Motor neuron (in vitro differentiated cells): ENCODE results near the gene RGS9BP. TPM values are rescaled to one million over a fixed set of nuclear protein-coding genes. Genes with fewer than 3 reads are reported as not detected.

Experiments
- ATAC-seq, 8 experiments: fragments of 200-7000 bp; cut with Tn5 transposase; replicated peaks in 6 of 8; 2 replicates each; pipeline ENCODE4 v1.8.0; 2021; ENCODE audit warnings: mild to moderate bottlenecking in 8 of 8, moderate library complexity in 8 of 8
- H3K27ac ChIP-seq, 2 donors: fragments of 250-450 bp; sonication (Bioruptor Pico); 2 replicates each; pipeline ENCODE4 v1.9.0; 2021; ENCODE audit warnings: antibody characterized with exemption in 2 of 2, mild to moderate bottlenecking in 2 of 2, moderate library complexity in 1 of 2
- H3K4me1 ChIP-seq, 2 donors: fragments of 250-450 bp; sonication (Bioruptor Pico); replicated peaks in 1 of 2; 2 replicates each; pipeline ENCODE4 v1.6.1; 2021; ENCODE audit warnings: antibody characterized with exemption in 2 of 2, mild to moderate bottlenecking in 2 of 2, moderate library complexity in 1 of 2
- H3K4me3 ChIP-seq, 5 donors: fragments of 250-450 bp; sonication (Bioruptor Pico); 2 replicates each; pipeline ENCODE4 v1.9.0; 2021; ENCODE audit warnings: antibody characterized with exemption in 5 of 5, mild to moderate bottlenecking in 5 of 5, moderate library complexity in 4 of 5
- WGBS, 10 experiments: fragments of 450-650 bp; shearing (Covaris generic); methylation state at CpG; one replicate each; pipeline ENCODE4 v1.0.0; 2022; 5-methylcytosine and 5-hydroxymethylcytosine counted together
- in situ Hi-C, 9 experiments: fragments of 400-800 bp; cut with MboI; loops; one replicate each; pipeline ENCODE4 v1.15.0; 2021; ENCODE audit warnings: low sequenced_read_pairs in 9 of 9, low pct_unique_long_range_greater_than_20kb in 2 of 9; ENCODE audit not compliant: unreplicated experiment in 9 of 9
- total RNA-seq, 8 experiments: library from RNA; unstranded; fragments of 300-600 nt; gene quantifications; 2 replicates each; pipeline versions ENCODE4 v1.2.3 to v1.2.4, GENCODE V29; 2022

RGS9BP gene
- total RNA-seq, 8 experiments from 2014 or later: 0.21 to 2.3 (median 0.61) TPM

- in situ Hi-C loops: no loop called here
- Histone ChIP-seq H3K4me1 (peaks cover 5 to 13% of the 10 kb centered on the region in 2 donors), H3K4me3 (peak overlapping the region; percentile 71 to 95 (median 86)), H3K27ac (peak overlapping the region; percentile 40 to 54)
- peak in 1 of 8 experiments; percentile 9 for ATAC-seq
- WGBS, 10 experiments: 0 to 21% (median 1%) methylated on average over 1 to 15 of the region's 67 CpGs
Measured at GRCh38 chr19:32674153-32674930, 1.3 kb upstream of the RGS9BP start.

- 0 to 1% (median 0%) methylated on average over 1 to 14 of the region's 75 CpGs; no CpG with 5 or more reads in 6 of the 10 experiments for WGBS, 10 experiments
- H3K4me1 ChIP-seq: peaks cover 5 to 13% of the 10 kb centered on the region in 2 donors
- ATAC-seq: peak; percentile 89 to 94 (median 92)
- peak within 1 kb of the TSS; percentile 71 to 95 (median 86) for H3K4me3 ChIP-seq
- in situ Hi-C loops: no loop called here
- H3K27ac ChIP-seq: peak within 1 kb of the TSS; percentile 40 to 54
Measured at GRCh38 chr19:32674931-32675719, 523 bp upstream of the RGS9BP start, which contains the start of gene ANKRD27. ANKRD27 (minus strand) TSS chr19:32675180; CDS start chr19:32659015, 16,165 bp downstream.

GRCh38 chr19:32676186-32676894, 692 bp downstream of the RGS9BP start:
- 0 to 25% methylated on average over 2 to 11 of the region's 93 CpGs; no CpG with 5 or more reads in 8 of the 10 experiments for WGBS, 10 experiments
- in situ Hi-C loops: no loop called here
- ATAC-seq: peak in 2 of 8 experiments; percentile 1 to 2

GRCh38 chr19:32676895-32677359, 1.3 kb downstream of the RGS9BP start:
- in situ Hi-C loops: no loop called here
- no peak overlapping the region for H3K27ac ChIP-seq
- ATAC-seq: no peak
- H3K4me3 ChIP-seq: peak overlapping the region in 1 of 5 donors; percentile 95
- WGBS, 10 experiments: 20 to 47% (median 21%) methylated on average over 1 to 10 of the region's 33 CpGs; no CpG with 5 or more reads in 5 of the 10 experiments
- H3K4me1 ChIP-seq: peaks cover 5 to 13% of the 10 kb centered on the region in 2 donors

More at GRCh38 chr19:32676186-32676894, 692 bp downstream of the RGS9BP start:
- H3K4me1 ChIP-seq: peaks cover 5 to 13% of the 10 kb centered on the region in 2 donors
- no peak overlapping the region for H3K27ac ChIP-seq
- H3K4me3 ChIP-seq: peak overlapping the region; percentile 71 to 95 (median 86)

- Histone ChIP-seq H3K4me1 (peaks cover 5 to 13% of the 10 kb centered on the region in 2 donors), H3K4me3 (no peak overlapping the region), H3K27ac (no peak overlapping the region)
- WGBS, 10 experiments: 16 to 60% (median 44%) methylated on average over 2 to 9 of the region's 9 CpGs; no CpG with 5 or more reads in 5 of the 10 experiments
- in situ Hi-C loops: no loop called here
- no peak for ATAC-seq
Measured at GRCh38 chr19:32677657-32678056, 2.0 kb downstream of the RGS9BP start.

GRCh38 chr19:32680986-32681385, 5.3 kb downstream of the RGS9BP start:
- no peak for ATAC-seq
- no peak overlapping the region for H3K27ac ChIP-seq
- H3K4me3 ChIP-seq: no peak overlapping the region
- peaks cover 0 to 7% of the 10 kb centered on the region in 2 donors for H3K4me1 ChIP-seq
- in situ Hi-C loops: no loop called here
- WGBS, 10 experiments: 22 to 100% (median 69%) methylated on average over 1 to 2 of the region's 2 CpGs; no CpG with 5 or more reads in 1 of the 10 experiments

GRCh38 chr19:32682317-32682716, 6.7 kb downstream of the RGS9BP start:
- no peak overlapping the region for H3K4me3 ChIP-seq
- no peak overlapping the region for H3K27ac ChIP-seq
- WGBS, 10 experiments: 15 to 100% (median 75%) methylated on average over 1 to 4 of the region's 4 CpGs; no CpG with 5 or more reads in 1 of the 10 experiments
- peaks cover 0 to 4% of the 10 kb centered on the region in 2 donors for H3K4me1 ChIP-seq
- in situ Hi-C loops: no loop called here
- ATAC-seq: peak in 2 of 8 experiments; percentile 57 to 70

GRCh38 chr19:32686847-32687475, 11.3 kb downstream of the RGS9BP start:
- Histone ChIP-seq H3K27ac (no peak overlapping the region), H3K4me3 (no peak overlapping the region), H3K4me1 (peaks cover 5 to 8% of the 10 kb centered on the region in 2 donors)
- in situ Hi-C loops: no loop called here
- no peak for ATAC-seq
- WGBS, 10 experiments: 43 to 100% (median 86%) methylated on average over 1 to 6 of the region's 6 CpGs; no CpG with 5 or more reads in 3 of the 10 experiments

GRCh38 chr19:32687681-32688080, 12.0 kb downstream of the RGS9BP start:
- H3K4me1 ChIP-seq: peaks cover 8 to 10% of the 10 kb centered on the region in 2 donors
- no peak for ATAC-seq
- in situ Hi-C loops: no loop called here
- no peak overlapping the region for H3K4me3 ChIP-seq
- no peak overlapping the region for H3K27ac ChIP-seq
- WGBS, 10 experiments: 75 to 100% (median 95%) methylated on average over 1 to 3 of the region's 4 CpGs; no CpG with 5 or more reads in 3 of the 10 experiments

GRCh38 chr19:32688311-32688710, 12.7 kb downstream of the RGS9BP start:
- ATAC-seq: no peak
- peaks cover 14 to 17% of the 10 kb centered on the region in 2 donors for H3K4me1 ChIP-seq
- 60 to 100% (median 100%) methylated on average over 1 of the region's 1 CpG; no CpG with 5 or more reads in 7 of the 10 experiments for WGBS, 10 experiments
- no peak overlapping the region for H3K4me3 ChIP-seq
- no peak overlapping the region for H3K27ac ChIP-seq
- in situ Hi-C loops: no loop called here

- Histone ChIP-seq H3K27ac (peak within 1 kb of the TSS; percentile 82 to 85), H3K4me3 (peak within 1 kb of the TSS; percentile 59 to 80 (median 70)), H3K4me1 (peaks cover 20 to 32% of the 10 kb centered on the region in 2 donors)
- in situ Hi-C loops: no loop called here
- 0 to 90% (median 34%) methylated on average over 1 to 14 of the region's 32 CpGs; no CpG with 5 or more reads in 2 of the 10 experiments for WGBS, 10 experiments
- ATAC-seq: peak; percentile 85 to 98 (median 96)
Measured at GRCh38 chr19:32691291-32691951, 15.8 kb downstream of the RGS9BP start, which contains the start of gene NUDT19. NUDT19 (plus strand) TSS chr19:32691821; CDS start chr19:32691961, 140 bp downstream.
